Measurements from ENCODE around the gene OR52B6. TPM values are rescaled to one million over a fixed set of nuclear protein-coding genes. Genes with fewer than 3 reads are reported as not detected.

The OR52B6 gene
- total RNA-seq, 2 experiments from 2014 or later: not detected

- DNase-seq: no peak
- peaks cover 3% of the 10 kb centered on the region for H3K9me3 Mint-ChIP-seq
- H3K4me1 Mint-ChIP-seq: peaks cover 30% of the 10 kb centered on the region
- ChIA-PET CTCF (no interaction called here), POLR2A (no interaction called here)
- H3K27me3 Mint-ChIP-seq: no peaks in the 10 kb centered on the region
- peaks cover 57% of the 10 kb centered on the region for H3K36me3 Mint-ChIP-seq (ENCODE audit: low read depth)
- H3K4me3 Mint-ChIP-seq: no peak overlapping the region
- H3K27ac Mint-ChIP-seq: no peak overlapping the region
These were observed 50.7 kb downstream of the OR52B6 start for GRCh38 chr11:5631417-5631816.

Other genes starting within 250 kb of the OR52B6 start
- not detected for gene OR51B5, start 237.4 kb upstream of the OR52B6 start, total RNA-seq
- not detected for gene OR51B6, start 229.4 kb upstream of the OR52B6 start, total RNA-seq
- gene OR51M1, start 197.1 kb upstream of the OR52B6 start, total RNA-seq: not detected
- gene OR51Q1, start 158.8 kb upstream of the OR52B6 start, total RNA-seq: not detected
- not detected for gene OR51I1, start 139.4 kb upstream of the OR52B6 start, total RNA-seq
- gene OR51I2, start 131.6 kb upstream of the OR52B6 start, total RNA-seq: not detected
- gene OR52D1, start 92.2 kb upstream of the OR52B6 start, total RNA-seq: not detected
- gene UBQLN3, start 70.9 kb upstream of the OR52B6 start, total RNA-seq: not detected
- under 1 TPM; 0.13 to 0.28 TPM for gene UBQLNL, start 64.2 kb upstream of the OR52B6 start, total RNA-seq
- not detected for gene OR52H1, start 32.3 kb upstream of the OR52B6 start, total RNA-seq
- 1 to 10 TPM in 1 of 2 experiments, under 1 TPM in 1; 0.60 to 1.1 TPM for gene TRIM6, start 15.8 kb downstream of the OR52B6 start, total RNA-seq
- 10 to 100 TPM; 18.2 to 19.8 TPM for gene TRIM34, start 44.1 kb downstream of the OR52B6 start, total RNA-seq
- gene TRIM5, start 104.2 kb downstream of the OR52B6 start, total RNA-seq: 10 to 100 TPM; 33.5 to 33.9 TPM
- gene TRIM22, start 108.9 kb downstream of the OR52B6 start, total RNA-seq: 100 to 1,000 TPM; 213 to 221 TPM
- under 1 TPM; 0.30 to 0.50 TPM for gene OR56B1, start 155.6 kb downstream of the OR52B6 start, total RNA-seq
- 1 to 10 TPM; 1.5 to 1.9 TPM for gene OR52N4, start 173.4 kb downstream of the OR52B6 start, total RNA-seq
- gene OR52N5, start 202.5 kb downstream of the OR52B6 start, total RNA-seq: not detected
- not detected for gene OR52N1, start 210.4 kb downstream of the OR52B6 start, total RNA-seq
- gene OR52N2, start 228.0 kb downstream of the OR52B6 start, total RNA-seq: not detected

Data from activated CD4-positive, alpha-beta memory T cell treated with anti-CD3 and anti-CD28 coated beads, Interleukin-2, amount 10 ng/mL, durations not matched to agents 7 days and 5 days (primary cell).